ENCODE measurements around the gene PRRG2.

Gene PRRG2

DNA sequence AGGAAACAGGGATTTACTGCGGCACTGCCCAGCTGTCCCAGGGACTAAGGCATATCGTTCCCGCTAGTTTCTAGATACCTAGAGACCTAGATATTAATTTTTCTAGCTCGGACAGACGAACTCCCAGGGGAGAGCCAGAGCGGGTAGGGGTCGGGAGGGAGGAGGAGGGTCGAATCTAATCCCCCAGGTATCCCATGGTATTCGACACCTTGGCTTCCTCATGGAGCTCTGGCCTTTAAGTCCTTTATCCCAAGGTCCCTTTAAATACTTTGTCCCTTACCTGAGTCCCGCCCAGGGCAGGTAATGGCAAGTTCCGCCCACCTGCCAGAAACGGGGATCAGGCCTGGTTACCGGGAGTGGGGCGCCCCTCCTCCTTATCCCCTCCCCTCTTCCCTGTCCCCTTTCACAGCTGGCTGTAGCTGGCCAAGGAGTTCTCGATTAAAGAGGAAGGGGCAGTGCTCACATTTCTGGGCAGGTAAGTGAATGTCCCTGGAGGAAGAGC lies at the start of gene PRRG2:
Gene PRRG2 (plus strand): TSS at position 310 of the 502 bp plus-strand sequence. CDS start 1,904 bp downstream, outside the sequence.
- DNase-seq, result no peak

DNA sequence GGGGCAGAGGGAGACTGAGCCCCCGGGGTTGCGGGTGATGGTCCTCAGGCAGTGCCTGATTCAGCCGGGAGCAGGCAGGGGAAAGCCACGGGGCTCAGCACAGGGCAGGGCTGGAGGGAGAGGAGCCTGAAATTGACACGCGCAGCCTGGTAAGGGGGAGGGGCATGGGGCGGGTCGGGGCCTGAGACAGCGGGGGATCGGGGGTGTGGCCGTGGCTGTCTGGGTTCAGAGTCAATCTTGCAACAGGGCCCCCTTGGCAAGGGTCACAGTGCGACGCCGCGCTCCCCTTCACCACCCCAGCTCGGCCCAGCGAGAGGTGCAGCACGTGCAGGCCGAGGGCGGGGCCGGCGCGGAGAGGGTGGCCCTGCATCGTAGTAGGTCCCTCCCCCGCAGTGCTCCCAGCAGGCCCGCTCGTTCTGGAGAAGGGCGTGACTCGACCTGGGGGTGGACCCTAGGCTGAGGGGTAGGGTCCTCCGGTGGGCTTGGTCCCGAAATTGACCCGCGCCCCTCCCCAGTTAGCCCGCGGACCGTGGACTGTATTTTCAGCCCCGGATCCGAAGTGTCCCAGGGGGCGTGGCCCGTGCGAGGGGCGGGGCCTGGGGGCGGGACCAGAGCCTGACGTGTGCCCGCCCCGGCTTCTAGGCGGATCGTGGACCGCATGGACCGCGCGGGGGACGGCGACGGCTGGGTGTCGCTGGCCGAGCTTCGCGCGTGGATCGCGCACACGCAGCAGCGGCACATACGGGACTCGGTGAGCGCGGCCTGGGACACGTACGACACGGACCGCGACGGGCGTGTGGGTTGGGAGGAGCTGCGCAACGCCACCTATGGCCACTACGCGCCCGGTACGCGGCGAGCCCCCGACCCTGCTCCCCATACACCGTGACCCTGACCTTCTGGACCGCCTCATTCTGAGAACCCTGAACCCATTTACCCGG lies 47.3 kb upstream of the PRRG2 start:
- DNase-seq, result no peak

DNA sequence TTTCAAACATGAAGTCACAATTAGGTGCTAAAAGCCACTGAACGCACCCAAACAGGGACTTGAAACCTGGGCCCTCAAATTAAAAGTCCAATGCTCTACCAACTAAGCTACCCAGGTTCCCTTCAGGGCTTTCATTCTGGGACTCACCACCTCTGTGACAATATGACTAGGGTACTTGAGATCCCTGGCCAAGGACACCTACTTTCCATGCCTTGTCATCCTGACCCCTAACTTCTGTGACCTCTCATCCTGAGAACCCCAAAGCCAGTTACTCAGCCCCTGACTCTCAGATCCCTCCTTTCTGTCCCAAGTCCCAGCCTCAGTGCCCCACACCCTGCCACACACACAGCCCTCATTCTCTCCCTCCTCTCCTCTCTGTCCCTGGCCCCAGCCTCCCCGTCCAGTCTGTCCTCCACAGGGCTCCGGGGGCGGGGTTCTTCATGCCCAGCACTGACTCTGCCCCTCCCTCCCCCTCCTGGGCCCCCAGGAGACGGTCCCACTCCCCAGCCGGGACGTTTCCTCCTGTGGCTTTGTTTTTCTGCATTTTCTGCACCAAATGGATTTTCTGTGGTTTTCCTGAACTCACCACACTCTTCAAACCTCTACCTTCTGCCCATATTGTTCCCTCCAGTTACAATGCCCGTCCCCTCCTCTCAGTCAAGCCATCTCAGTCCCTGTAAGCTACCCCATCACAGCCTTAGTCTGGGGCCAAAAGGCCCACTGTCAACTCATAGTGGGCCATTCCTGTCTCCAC lies 46.3 kb upstream of the PRRG2 start:
- DNase-seq, result no peak

DNA sequence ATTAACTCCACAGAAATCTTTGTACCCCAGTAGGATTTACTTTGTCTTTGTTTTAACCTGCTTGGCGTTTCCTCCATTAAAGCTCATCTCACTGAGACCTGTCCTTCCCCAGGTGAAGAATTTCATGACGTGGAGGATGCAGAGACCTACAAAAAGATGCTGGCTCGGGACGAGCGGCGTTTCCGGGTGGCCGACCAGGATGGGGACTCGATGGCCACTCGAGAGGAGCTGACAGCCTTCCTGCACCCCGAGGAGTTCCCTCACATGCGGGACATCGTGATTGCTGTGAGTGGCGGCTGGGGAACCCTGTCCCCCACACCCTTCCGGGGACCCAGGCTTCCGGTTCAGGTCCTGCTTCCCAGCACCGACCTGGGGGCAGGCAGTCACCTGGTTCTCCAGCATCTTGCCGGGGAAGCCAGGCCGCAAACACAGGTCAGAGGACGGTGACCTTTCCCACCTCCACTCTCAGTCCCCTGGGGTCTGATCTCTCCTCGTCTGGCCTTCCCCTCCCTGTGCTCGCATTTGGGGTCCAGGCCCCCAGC lies 44.1 kb upstream of the PRRG2 start:
- DNase-seq, result no peak

DNA sequence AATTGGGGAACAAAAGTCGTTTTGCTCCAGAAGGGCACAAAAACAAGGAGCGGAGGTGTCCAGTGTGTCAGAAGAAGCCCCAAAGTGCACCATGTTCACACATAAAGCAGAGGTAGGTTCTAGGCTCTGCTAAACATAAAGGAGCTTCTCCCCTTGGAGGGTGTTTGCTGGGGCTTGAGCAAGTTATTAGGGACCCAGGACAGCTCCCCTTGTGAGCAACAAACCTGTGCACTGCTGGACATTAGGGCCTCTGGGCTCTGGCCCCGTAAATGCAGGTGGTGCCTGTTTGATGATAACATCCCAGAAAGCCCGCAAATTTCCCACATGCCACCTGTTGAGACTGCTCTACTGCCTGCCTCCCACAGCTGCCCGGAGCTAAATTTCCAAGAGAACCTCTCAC lies 42.5 kb upstream of the PRRG2 start:
- no peak for DNase-seq

DNA sequence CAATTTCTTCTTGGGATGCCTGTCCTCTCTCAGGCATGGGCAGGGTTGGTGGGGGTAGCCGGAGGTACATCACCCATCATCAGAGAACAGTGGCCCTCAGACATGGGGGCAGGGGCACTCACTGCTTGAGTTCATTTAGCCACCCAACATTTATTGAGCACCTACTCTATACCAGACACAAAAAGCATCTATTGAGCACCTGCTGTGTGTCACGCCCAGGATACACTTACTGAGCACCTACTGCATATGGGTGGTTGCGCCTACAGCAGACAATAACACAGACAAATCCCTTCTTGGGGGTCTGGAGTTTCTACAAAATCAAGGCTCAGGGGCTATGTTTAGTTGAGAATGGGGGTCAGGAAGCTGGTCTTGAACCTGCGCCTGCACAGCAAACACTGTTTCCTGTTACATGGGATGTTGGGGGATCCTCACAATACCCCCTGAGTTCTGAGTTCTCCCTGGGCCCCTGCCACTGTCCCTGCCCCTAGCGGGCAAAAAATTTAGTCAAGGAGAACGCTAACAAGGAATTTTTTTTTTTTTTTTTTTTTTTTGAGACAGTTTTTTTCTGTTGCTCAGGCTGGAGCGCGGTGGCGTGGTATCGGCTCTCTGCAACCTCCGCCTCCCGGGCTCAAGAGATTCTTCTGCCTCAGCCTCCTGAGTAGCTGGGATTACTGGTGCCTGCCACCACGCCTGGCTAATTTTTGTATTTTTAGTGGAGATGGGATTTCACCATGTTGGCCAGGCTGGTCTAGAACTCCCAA lies 41.7 kb upstream of the PRRG2 start:
- DNase-seq, result no peak

DNA sequence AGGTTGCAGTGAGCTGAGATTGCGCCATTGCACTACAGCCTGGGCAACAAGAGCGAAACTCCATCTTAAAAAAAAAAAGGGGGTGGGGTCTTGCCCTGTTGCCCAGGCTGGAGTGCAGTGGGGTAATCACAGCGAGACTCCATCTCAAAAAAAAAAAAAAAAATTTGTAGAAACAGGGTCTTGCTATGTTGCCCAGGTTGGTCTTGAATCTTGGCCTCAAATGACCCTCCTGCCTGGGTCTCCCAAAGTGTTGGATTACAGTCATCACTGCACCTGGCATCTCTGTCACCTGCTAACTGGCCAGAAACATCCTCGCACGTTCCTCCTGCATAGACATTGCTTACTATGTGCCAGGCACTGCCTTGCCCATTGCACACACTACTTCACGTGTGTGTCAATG lies 39.2 kb upstream of the PRRG2 start:
- no peak for DNase-seq

DNA sequence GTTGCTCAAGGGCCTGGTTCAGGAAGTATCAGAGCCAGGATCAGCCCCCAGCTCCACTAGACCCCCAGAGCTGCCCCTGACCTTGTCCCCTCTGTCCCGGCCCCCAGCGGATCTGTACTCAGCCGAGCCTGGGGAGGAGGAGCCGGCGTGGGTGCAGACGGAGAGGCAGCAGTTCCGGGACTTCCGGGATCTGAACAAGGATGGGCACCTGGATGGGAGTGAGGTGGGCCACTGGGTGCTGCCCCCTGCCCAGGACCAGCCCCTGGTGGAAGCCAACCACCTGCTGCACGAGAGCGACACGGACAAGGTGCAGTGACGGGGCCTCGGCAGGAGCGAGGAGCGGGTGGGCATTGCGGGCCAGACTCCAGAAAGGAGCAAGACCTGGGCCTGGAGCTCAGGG lies 38.7 kb upstream of the PRRG2 start:
- DNase-seq, result no peak

DNA sequence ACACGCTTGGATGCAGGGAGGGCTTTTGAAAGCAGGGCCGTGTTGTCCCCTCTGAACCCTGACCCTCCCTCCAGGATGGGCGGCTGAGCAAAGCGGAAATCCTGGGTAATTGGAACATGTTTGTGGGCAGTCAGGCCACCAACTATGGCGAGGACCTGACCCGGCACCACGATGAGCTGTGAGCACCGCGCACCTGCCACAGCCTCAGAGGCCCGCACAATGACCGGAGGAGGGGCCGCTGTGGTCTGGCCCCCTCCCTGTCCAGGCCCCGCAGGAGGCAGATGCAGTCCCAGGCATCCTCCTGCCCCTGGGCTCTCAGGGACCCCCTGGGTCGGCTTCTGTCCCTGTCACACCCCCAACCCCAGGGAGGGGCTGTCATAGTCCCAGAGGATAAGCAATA lies 38.1 kb upstream of the PRRG2 start:
- no peak for DNase-seq

DNA sequence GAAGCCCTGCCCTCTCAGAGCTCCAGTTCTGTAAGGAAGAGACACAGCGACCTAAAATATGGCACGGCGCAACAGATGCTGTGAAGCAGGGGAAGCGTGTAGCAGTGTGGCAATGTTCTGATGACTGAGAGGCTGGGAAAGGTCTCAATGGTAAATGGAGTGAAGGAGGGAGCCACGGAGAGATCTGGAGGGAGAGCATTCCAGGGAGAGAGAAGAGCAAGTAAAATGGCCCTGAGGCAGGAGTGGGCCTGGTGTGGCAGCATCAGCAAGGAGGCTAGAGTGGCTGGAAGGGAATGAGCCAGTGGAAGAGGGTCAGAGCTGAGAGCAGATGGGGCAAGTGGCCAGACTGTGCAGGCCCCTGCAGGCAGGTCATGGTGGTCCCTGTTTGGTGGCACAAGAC lies 37.0 kb upstream of the PRRG2 start:
- DNase-seq, result no peak

DNA sequence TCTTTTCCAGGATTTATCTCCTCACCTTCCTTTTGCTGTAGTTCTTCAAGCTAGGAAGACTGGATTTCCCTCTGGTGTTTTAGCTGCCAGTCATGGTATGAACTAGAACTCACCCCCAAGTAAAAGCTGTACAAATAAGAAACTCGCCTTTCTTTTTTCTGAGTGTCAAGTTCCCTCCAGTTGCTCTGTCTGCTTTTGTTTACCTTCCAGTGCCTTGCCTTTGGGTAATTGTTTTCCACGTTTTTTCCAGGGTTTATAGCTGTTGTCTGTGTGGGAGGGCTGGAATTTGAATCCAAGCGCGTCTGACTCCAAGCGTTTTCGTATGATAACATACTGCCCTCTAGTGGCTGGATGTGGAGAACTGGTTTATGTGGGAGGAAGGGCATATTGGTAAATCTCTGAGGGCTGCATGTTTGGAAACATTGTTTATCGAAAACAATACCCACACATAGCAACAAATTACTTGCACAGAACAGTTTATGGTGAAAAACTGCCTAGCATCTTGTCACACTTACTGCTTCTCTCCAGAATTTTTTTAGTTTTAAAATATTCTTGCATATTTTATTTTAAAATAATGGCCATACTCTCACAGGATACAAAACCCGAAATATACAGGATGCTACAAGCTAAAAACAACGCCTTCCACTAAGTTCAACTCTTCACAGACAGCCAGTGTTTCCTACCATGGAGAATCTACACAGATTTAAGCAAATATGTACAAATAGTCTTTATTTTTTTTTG lies 34.1 kb upstream of the PRRG2 start:
- no peak for DNase-seq

DNA sequence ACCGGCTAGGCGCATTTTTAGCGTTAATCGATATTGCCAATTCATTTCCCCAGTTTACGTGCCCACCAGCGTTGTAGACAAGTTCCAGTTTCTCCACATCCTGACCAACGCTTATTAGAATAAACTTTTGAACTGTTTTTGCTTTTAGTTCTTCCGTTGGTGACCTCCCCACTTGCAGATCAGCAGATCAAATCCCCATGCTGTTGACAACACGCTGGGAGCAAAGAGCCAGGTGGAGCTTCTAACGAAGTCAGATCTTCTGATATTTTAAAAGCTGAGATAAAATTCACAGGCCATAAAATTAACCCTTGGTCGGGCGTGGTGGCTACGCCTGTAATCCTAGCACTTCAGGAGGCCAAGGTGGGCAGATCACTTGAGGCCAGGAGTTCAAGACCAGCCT lies 32.1 kb upstream of the PRRG2 start:
- DNase-seq, result no peak

DNA sequence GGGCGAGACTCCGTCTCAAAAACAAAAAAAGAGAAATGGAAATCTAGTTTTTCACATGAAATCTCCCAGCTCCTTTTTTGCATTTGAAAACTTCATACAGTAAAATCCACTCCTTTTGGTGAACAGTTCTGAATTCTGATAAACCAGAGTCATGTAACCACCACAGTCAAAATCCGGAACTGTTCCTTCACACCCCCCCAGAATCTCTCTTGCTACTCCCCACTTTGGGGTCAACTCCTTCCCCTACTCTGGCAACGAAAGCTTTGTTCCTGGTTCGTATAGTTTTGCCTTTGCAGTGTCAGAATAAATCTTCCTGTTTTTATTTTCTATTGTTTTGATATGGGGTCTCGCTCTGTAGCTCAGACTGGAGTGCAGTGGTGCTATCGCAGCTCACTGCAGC lies 29.6 kb upstream of the PRRG2 start:
- DNase-seq, result no peak

DNA sequence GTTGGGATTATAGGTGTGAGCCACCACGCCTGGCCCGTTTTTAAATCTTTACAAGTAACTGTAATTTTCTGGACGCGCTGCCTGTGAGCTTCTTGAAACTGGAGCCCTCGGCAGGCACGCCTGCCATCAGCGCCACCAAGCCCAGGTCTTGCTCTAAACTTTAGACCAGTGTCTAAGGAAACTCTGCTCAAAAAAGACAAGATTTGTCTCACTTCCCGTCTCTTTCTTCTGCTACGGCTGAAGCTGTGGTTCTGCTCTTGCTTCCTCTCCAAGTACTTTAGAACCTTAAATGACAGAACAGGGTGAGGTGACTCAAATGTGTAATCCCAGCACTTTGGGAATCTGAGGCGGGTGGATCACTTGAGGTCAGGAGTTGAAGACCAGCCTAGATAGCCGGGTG lies 28.4 kb upstream of the PRRG2 start:
- DNase-seq, result no peak

DNA sequence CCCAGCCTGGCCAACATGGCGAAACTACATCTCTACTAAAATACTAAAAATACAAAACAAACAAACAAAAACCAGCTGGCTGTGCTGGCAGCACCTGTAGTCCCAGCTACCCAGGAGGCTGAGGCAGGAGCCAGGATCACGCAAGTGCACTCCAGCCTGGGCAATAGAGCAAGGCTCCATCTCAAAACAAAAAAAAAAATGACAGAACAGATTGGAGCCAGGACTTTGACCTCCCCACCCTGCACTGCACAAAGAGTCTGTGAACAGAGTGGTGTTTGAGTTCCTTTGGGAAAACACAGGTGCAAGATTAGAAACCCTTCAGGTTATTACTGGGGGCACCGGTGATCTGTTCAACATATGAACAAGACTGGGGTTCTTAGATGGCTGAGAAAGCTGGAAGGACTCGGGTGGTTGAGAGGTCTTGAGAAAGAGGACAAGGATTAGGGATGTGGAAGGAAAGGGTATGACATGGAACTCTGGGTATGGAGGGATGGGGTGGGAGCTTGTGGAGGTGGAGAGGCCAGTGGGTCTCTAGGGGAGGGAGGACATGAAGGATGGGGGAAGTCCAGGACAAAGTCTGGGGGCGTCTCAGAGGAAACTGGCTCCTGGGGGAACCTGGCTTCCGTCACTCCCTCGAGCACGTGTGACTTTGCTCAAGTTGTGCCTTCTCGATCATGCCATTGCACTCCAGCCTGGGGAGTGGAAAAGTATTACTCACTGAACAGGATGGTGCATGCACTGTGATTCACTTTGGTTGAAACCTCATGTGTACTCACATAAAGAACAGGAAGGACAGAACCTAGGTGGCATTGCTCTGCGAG lies 27.5 kb upstream of the PRRG2 start:
- no peak for DNase-seq

DNA sequence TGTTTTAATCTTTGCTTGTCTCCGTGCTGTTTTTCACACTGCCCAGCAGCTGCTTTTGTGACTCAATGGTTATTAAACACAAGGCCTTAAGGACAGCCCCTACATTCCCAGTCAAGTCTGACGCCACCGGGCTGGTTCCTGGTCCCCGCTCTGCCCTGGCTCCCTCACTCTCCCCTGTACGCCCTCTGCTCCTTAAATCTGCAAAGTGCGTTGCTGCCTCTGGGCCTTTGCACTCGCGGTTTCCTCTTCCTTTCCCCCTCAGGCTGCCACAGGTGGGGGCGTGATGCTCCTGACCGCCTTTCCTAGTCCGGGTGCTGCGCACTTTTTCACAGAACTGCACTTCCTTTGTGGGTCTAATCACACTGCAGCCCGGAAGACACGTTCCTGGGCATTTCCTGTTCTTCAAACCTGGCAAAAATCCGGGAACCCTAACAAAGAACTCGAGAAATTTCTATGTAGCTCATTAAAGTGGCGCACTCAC lies 26.4 kb upstream of the PRRG2 start:
- no peak for DNase-seq

DNA sequence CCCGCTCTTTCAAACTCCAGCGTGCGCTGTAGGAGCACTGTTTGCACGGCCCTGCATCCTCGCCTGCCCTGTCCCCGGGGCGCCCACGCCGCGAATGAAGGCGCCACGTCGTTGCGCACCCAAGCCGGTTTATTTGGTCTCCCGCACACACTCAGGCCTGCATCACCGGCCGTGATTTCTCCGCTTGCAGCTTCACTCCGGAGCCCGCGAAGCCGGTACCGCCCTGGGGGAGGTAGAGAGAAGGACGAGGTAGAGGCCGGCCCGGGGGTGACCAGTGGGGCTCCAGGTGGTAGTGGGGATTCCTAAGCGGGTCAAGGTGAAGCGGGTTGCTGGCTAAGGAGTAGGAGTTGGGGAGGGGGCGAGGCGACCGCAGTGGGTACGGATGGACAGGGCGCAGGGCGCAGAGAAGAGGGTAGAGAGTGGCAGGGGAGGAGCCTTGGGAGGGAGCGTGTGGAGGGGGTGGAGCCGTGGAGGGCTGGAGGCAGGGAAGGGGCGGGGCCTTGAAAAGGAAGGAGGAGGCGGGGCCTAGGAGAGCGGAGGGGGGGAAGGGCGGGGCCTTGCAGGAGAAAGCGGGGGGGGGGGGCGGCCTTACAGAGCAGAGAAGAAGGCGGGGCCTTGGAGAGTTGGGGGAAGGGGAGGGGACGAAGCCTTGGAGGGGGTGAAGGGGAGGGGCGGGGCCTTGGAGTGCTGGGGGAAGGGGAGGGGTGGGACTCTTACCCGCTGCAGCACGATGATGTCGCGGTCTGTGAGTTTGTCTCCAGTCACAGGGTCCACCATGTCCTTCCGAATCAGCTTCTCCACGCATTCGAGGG lies 25.3 kb upstream of the PRRG2 start:
- peak; percentile 63 for DNase-seq

DNA sequence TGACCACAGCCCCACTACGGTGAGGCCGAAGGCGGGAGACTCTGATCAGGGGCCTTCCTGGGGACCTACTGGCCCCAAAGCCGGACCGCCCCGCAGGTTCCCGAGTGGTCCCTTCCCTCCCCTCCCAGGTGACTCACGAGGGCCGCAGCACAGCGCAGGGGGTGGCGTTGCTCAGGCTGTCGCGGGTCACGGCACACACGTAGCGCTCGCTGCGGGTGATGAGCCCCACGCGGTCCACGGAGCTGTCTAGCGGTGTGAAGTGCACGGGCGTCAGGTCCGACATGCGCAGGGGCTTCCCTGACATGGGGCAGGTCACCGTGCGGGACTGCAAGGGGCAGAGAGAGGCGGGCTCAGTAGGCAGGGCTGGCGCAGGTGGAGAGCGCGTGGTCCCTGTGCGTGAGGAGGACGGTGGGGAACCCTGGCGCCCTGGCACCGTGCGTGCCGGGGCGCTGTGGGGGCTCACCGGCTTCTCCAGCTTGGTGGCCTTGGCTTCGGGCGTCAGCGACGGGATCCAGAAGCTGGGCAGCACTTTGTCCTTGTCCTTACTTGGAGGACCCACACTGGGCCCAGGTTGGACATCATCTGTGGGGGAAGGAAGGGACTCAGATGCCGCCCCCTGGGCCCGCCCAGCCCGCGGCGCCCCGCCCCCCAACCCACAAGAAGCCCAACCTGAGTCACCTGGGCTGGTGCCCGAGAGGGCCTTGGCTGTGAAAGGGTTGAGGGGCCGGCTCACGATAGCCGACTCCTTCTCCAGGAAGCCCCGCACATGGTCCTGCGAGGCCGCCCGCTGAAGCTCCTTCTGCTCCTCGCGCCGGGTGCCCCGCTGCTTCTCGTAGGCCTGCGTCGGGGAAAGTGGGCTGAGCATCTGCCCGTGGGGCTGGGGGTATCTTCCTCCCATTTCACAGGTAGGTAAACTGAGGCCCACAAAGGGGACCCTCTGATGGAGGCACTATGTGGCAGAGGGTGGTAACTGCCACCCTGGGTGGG lies 24.4 kb upstream of the PRRG2 start:
- no peak for DNase-seq

Measured in 8988T (cell line).